ENCODE measurements around the gene SOBP.

- TF ChIP-seq, protein P1, sequence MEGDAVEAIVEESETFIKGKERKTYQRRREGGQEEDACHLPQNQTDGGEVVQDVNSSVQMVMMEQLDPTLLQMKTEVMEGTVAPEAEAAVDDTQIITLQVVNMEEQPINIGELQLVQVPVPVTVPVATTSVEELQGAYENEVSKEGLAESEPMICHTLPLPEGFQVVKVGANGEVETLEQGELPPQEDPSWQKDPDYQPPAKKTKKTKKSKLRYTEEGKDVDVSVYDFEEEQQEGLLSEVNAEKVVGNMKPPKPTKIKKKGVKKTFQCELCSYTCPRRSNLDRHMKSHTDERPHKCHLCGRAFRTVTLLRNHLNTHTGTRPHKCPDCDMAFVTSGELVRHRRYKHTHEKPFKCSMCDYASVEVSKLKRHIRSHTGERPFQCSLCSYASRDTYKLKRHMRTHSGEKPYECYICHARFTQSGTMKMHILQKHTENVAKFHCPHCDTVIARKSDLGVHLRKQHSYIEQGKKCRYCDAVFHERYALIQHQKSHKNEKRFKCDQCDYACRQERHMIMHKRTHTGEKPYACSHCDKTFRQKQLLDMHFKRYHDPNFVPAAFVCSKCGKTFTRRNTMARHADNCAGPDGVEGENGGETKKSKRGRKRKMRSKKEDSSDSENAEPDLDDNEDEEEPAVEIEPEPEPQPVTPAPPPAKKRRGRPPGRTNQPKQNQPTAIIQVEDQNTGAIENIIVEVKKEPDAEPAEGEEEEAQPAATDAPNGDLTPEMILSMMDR (conservative IDR thresholded peaks at IDR 0.05 in 1 of 2, IDR thresholded peaks at IDR 0.05 in 1 of 2; ENCODE audit: low read depth in 1 of 2, low read length in 2 of 2) = no peak
- TF ChIP-seq EZH2 (IDR thresholded peaks at IDR 0.05; ENCODE audit: low read length, missing control alignments) = no peak
Measured at GRCh38 chr6:107543088-107543487, 53.2 kb downstream of the SOBP start.
